ENCODE results near the gene CCDC178.

DNA sequence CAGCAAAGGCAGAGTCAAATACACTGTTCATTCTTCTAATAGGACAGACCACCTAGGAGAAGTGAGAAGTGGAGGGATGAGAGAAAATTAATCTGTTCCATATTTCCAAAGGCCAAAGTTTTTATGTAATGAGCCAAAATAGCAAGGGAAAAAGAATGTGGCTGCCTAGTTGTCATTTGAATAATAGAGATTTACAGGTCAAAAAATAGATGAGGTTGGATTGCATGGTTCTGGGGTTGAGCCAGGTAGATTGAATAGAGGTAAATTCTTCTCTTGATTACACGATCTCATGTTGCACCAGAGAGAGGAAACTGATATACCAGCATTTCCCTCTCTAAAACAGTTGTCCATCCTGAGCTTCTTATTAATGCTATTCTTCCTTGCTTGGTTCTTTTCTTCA lies 325.8 kb downstream of the CCDC178 start:
- TF ChIP-seq POLR2A (IDR thresholded peaks at IDR 0.05), result no peak
- TF ChIP-seq, protein P1, sequence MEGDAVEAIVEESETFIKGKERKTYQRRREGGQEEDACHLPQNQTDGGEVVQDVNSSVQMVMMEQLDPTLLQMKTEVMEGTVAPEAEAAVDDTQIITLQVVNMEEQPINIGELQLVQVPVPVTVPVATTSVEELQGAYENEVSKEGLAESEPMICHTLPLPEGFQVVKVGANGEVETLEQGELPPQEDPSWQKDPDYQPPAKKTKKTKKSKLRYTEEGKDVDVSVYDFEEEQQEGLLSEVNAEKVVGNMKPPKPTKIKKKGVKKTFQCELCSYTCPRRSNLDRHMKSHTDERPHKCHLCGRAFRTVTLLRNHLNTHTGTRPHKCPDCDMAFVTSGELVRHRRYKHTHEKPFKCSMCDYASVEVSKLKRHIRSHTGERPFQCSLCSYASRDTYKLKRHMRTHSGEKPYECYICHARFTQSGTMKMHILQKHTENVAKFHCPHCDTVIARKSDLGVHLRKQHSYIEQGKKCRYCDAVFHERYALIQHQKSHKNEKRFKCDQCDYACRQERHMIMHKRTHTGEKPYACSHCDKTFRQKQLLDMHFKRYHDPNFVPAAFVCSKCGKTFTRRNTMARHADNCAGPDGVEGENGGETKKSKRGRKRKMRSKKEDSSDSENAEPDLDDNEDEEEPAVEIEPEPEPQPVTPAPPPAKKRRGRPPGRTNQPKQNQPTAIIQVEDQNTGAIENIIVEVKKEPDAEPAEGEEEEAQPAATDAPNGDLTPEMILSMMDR (IDR thresholded peaks at IDR 0.05), result no peak

Data from lower leg skin (tissue), 3 donors.